H1 (cell line): Measurements from ENCODE around the gene DOHH. TPM values are rescaled to one million over a fixed set of nuclear protein-coding genes. Genes with fewer than 3 reads are reported as not detected.

Experiments
- CTCF ChIA-PET: fragments of 300-600 bp; sonication (Branson Sonifier 250); formaldehyde crosslinking; loops from one replicate; lab custom pipeline; 2021; ENCODE audit not compliant: partially characterized antibody; lab: Charles Lee
- POLR2A ChIA-PET: fragments of 300-600 bp; sonication (Branson Sonifier 250); formaldehyde crosslinking; loops from one replicate; lab custom pipeline; 2021; ENCODE audit warnings: inconsistent platforms; ENCODE audit not compliant: partially characterized antibody; lab: Charles Lee
- DNase-seq, 2 experiments: peaks; one replicate each; pipeline versions ENCODE4 v3.0.0 to v3.0.0-alpha.2; 2010 to 2022; ENCODE audit warnings: low spot score in 2 of 2, low read depth in 1 of 2, mixed read lengths in 1 of 2
- FAIRE-seq: peaks from 2 replicates; lab custom pipeline; 2011; peaks lifted over from hg19 to GRCh38; lab: Jason Lieb, UNC
- H2AFZ ChIP-seq: 2 replicates; pipeline ENCODE4 v1.8.1; 2012; ENCODE audit warnings: low read length, inconsistent platforms
- H2AK5ac ChIP-seq: 2 replicates; pipeline ENCODE4 v1.6.1; 2013; ENCODE audit warnings: low read depth, low read length
- H2BK120ac ChIP-seq: replicated peaks from 2 replicates; pipeline ENCODE3; 2013; ENCODE audit warnings: low read depth, low read length, inconsistent platforms
- H2BK12ac ChIP-seq: 2 replicates; pipeline ENCODE4 v1.6.1; 2013; ENCODE audit warnings: low read depth, low read length
- H2BK15ac ChIP-seq: 2 replicates; pipeline ENCODE4 v1.6.1; 2013; ENCODE audit warnings: low read length
- H2BK20ac ChIP-seq: 2 replicates; pipeline ENCODE4 v1.6.1; 2013; ENCODE audit warnings: low read length
- H2BK5ac ChIP-seq: 2 replicates; pipeline ENCODE4 v1.6.1; 2013; ENCODE audit warnings: low read depth, low read length
- H3K14ac ChIP-seq: 2 replicates; pipeline ENCODE4 v1.6.1; 2013; ENCODE audit warnings: inconsistent platforms; ENCODE audit not compliant: insufficient read length
- H3K18ac ChIP-seq: 2 replicates; pipeline ENCODE4 v1.6.1; 2013; ENCODE audit warnings: low read length; ENCODE audit errors: extremely low read depth
- H3K23ac ChIP-seq: 2 replicates; pipeline ENCODE4 v1.6.1; 2013; ENCODE audit warnings: inconsistent platforms; ENCODE audit not compliant: insufficient read length
- H3K23me2 ChIP-seq: 2 replicates; pipeline ENCODE4 v1.6.1; 2013; ENCODE audit warnings: low read depth, low read length
- H3K27ac ChIP-seq: 2 replicates; pipeline ENCODE4 v1.6.1; 2011; ENCODE audit warnings: low read depth, low read length, inconsistent platforms
- H3K27me3 ChIP-seq, 4 experiments: replicated peaks in 1 of 4; 1 replicate in 1 of 4; 2 replicates in 3 of 4; pipeline versions ENCODE4 v1.6.1 to v1.8.1; 2011 to 2013; ENCODE audit warnings: low read length in 3 of 4, mild to moderate bottlenecking in 3 of 4, inconsistent platforms in 2 of 4, mixed read lengths in 2 of 4, moderate library complexity in 1 of 4; ENCODE audit not compliant: control insufficient read depth in 3 of 4, insufficient read depth in 3 of 4; ENCODE audit errors: extremely low read depth in 1 of 4
- H3K36me3 ChIP-seq, 4 experiments: 2 replicates each; pipeline versions ENCODE4 v1.6.1 to v1.8.1; 2011 to 2013; ENCODE audit warnings: mild to moderate bottlenecking in 4 of 4, low read length in 3 of 4, moderate library complexity in 2 of 4, control low read depth in 1 of 4, inconsistent platforms in 1 of 4; ENCODE audit not compliant: insufficient read depth in 4 of 4, control insufficient read depth in 2 of 4
- H3K4ac ChIP-seq: replicated peaks from 2 replicates; pipeline ENCODE3; 2013; ENCODE audit warnings: low read length, low read depth, mixed read lengths, inconsistent platforms; ENCODE audit not compliant: insufficient read length
- H3K4me1 ChIP-seq, 4 experiments: replicated peaks in 1 of 4; 1 replicate in 1 of 4; 2 replicates in 3 of 4; pipeline versions ENCODE4 v1.6.1 to v1.8.1; 2011 to 2013; ENCODE audit warnings: low read length in 3 of 4, inconsistent platforms in 2 of 4, mixed read lengths in 1 of 4; ENCODE audit not compliant: insufficient read depth in 4 of 4, control insufficient read depth in 3 of 4
- H3K4me2 ChIP-seq, 2 experiments: 2 replicates each; pipeline versions ENCODE4 v1.6.1 to v1.8.1; 2011 to 2013; ENCODE audit warnings: low read depth in 2 of 2, low read length in 2 of 2, control low read depth in 1 of 2, inconsistent platforms in 1 of 2, mild to moderate bottlenecking in 1 of 2; ENCODE audit not compliant: insufficient read depth in 1 of 2
- H3K4me3 ChIP-seq, 4 experiments: fragments of 200-600, 300-600 bp in 1 of 4; sonication (generic), shearing (Covaris generic), sonication (Bioruptor Twin) in 1 of 4; 2 replicates each; pipeline versions ENCODE4 v1.5.1 to v1.8.1; 2011 to 2016; ENCODE audit warnings: low read length in 4 of 4, low read depth in 3 of 4, control low read depth in 2 of 4, inconsistent platforms in 2 of 4, mild to moderate bottlenecking in 2 of 4, mixed read lengths in 1 of 4, moderate library complexity in 1 of 4; ENCODE audit not compliant: insufficient read depth in 2 of 4; ENCODE audit errors: extremely low read depth in 1 of 4
- H3K56ac ChIP-seq: replicated peaks from 2 replicates; pipeline ENCODE3; 2013; ENCODE audit warnings: low read depth, mild to moderate bottlenecking, mixed read lengths, low read length, inconsistent platforms; ENCODE audit not compliant: insufficient read length
- H3K79me1 ChIP-seq: 2 replicates; pipeline ENCODE4 v1.6.1; 2013; ENCODE audit warnings: low read depth, low read length, control low read depth
- H3K79me2 ChIP-seq, 2 experiments: 2 replicates each; pipeline versions ENCODE4 v1.6.1 to v1.8.1; 2012 to 2013; ENCODE audit warnings: low read length in 2 of 2, mild to moderate bottlenecking in 2 of 2, inconsistent platforms in 1 of 2; ENCODE audit not compliant: insufficient read depth in 2 of 2, control insufficient read depth in 1 of 2
- H3K9ac ChIP-seq, 4 experiments: replicated peaks in 1 of 4; 1 replicate in 1 of 4; 2 replicates in 3 of 4; pipeline versions ENCODE4 v1.6.1 to v1.8.1; 2011 to 2013; ENCODE audit warnings: low read depth in 3 of 4, low read length in 3 of 4, control low read depth in 2 of 4, mild to moderate bottlenecking in 2 of 4, moderate library complexity in 2 of 4, inconsistent platforms in 1 of 4; ENCODE audit errors: extremely low read depth in 1 of 4
- H3K9me3 ChIP-seq, 2 experiments: 2 replicates each; pipeline versions ENCODE4 v1.6.1 to v1.8.1; 2012 to 2013; ENCODE audit warnings: mild to moderate bottlenecking in 2 of 2, moderate library complexity in 2 of 2, control low read depth in 1 of 2, inconsistent platforms in 1 of 2, low read depth in 1 of 2, low read length in 1 of 2, mixed read lengths in 1 of 2; ENCODE audit not compliant: insufficient read depth in 2 of 2
- H4K20me1 ChIP-seq, 2 experiments: replicated peaks in 1 of 2; 2 replicates each; pipeline versions ENCODE3 to v1.8.1; 2011 to 2013; ENCODE audit warnings: inconsistent platforms in 2 of 2, low read length in 2 of 2, mild to moderate bottlenecking in 1 of 2; ENCODE audit not compliant: insufficient read depth in 2 of 2, control insufficient read depth in 1 of 2
- H4K5ac ChIP-seq: 2 replicates; pipeline ENCODE4 v1.6.1; 2013; ENCODE audit warnings: low read length, low read depth, mixed read lengths, inconsistent platforms; ENCODE audit not compliant: insufficient read length
- H4K8ac ChIP-seq: 2 replicates; pipeline ENCODE4 v1.8.0; 2013; ENCODE audit warnings: mild to moderate bottlenecking, moderate library complexity, low read length, inconsistent platforms; ENCODE audit not compliant: insufficient read depth; ENCODE audit errors: extremely low read depth
- H4K91ac ChIP-seq: replicated peaks from 2 replicates; pipeline ENCODE3; 2013; ENCODE audit warnings: low read length, mixed read lengths, inconsistent platforms; ENCODE audit not compliant: insufficient read length
- NANOG ChIP-seq: IDR thresholded peaks from 2 replicates; pipeline ENCODE4 v1.6.1; 2011; ENCODE audit warnings: low read length, low read depth, mild to moderate bottlenecking, inconsistent platforms; ENCODE audit not compliant: insufficient read depth, poor library complexity, severe bottlenecking
- RXRA ChIP-seq: IDR thresholded peaks from 2 replicates; pipeline ENCODE4 v1.6.1; 2011; ENCODE audit warnings: low read depth, mild to moderate bottlenecking, low read length, moderate library complexity; ENCODE audit not compliant: insufficient read depth
- SIX5 ChIP-seq: IDR thresholded peaks from 2 replicates; pipeline ENCODE4 v1.6.1; 2011; ENCODE audit warnings: mild to moderate bottlenecking, low read depth, low read length
- WGBS, 2 experiments: shearing (Covaris generic) in 1 of 2; methylation state at CpG; one replicate each; pipeline versions ENCODE4 v1.1.6 to v1.1.7; 2013 to 2015; ENCODE audit warnings: low lambda C conversion rate in 2 of 2, mixed read lengths in 2 of 2, inconsistent platforms in 1 of 2, low coverage in 1 of 2, missing lambda C conversion rate in 1 of 2; ENCODE audit not compliant: insufficient replicate concordance in 2 of 2, insufficient coverage in 1 of 2, insufficient read length in 1 of 2; ENCODE audit errors: extremely low coverage in 1 of 2, missing lambda C conversion rate in 1 of 2; 5-methylcytosine and 5-hydroxymethylcytosine counted together
- polyA plus RNA-seq, 7 experiments: library from polyadenylated mRNA; depleted of rRNA in 3 of 7; stranded (reverse) in 5 of 7; unstranded in 2 of 7; fragments of >200 nt in 5 of 7; fragments of 200-250 nt in 2 of 7; gene quantifications; 1 replicate in 5 of 7; 2 replicates in 1 of 7; 4 replicates in 1 of 7; pipeline versions ENCODE4 v1.2.1 to v1.2.3, GENCODE V29; 2011 to 2013; ENCODE audit warnings: missing spikeins in 2 of 7, mixed read lengths in 2 of 7
- total RNA-seq: library from RNA; stranded (reverse); fragmentation: NEBNext Ultra II Directional; extraction: Animal tissue kit (Norgen Biotek cat#: 25700); gene quantifications from 2 replicates; pipeline ENCODE4 v1.2.1, GENCODE V29; 2021

The DOHH gene
- total and polyA plus RNA-seq, 2 of the 8 experiments (the other 6 are each of a cell fraction or from before 2014, with no cell fraction given) = 7.3 to 17.7 TPM

DNA sequence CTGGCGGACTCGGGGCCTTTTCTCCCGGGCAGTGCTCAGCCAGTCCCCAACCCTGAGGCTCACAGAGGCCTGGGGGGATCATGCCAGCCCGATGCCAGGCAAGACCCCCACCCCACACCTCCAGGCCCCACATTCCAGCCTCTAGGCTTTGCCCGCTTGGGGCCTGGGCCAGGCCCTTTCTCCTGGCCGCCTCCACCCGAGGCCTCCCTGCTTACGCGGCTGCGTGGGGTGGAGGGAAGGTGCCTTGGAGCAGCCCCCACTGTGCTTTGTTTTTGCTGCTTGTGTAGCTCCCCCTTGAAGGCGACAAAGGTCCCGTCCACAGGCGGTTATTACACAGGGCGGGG is 58.5 kb downstream of the DOHH start:
- no peaks in the 10 kb centered on the region for H3K79me2 ChIP-seq
- no peak overlapping the region for H3K18ac ChIP-seq
- WGBS, 2 experiments = 86% methylated on average over 14 of the region's 14 CpGs; no CpG with 5 or more reads in 1 of the 2 experiments

More for the DNA sequence above, 58.5 kb downstream of the DOHH start:
- Histone ChIP-seq H2AFZ (no peak overlapping the region), H4K8ac (peak overlapping the region; percentile 78; the same call in 1 of the 2 replicates), H4K5ac (no peak overlapping the region), H2BK20ac (no peak overlapping the region), H3K27ac (no peak overlapping the region), H3K9me3 (no peaks in the 10 kb centered on the region), H3K4me2 (no peak overlapping the region), H2BK12ac (no peak overlapping the region), H2BK120ac (no peak overlapping the region), H2BK5ac (no peak overlapping the region), H4K20me1 (peaks cover 0 to 5% of the 10 kb centered on the region in 2 experiments), H3K4me1 (peaks cover 3 to 15% (median 10%) of the 10 kb centered on the region in 4 experiments), H3K4me3 (no peak overlapping the region), H3K27me3 (no peaks in the 10 kb centered on the region), H3K79me1 (no peaks in the 10 kb centered on the region), H3K23me2 (peaks cover 2% of the 10 kb centered on the region; the same call in 1 of the 2 replicates), H3K23ac (no peak overlapping the region), H2AK5ac (0 out of 2 replicates have a peak overlapping the region, but pooled peaks have one; percentile 65), H2BK15ac (no peak overlapping the region), H3K9ac (no peak overlapping the region), H3K56ac (no peak overlapping the region), H3K14ac (no peak overlapping the region), H3K4ac (no peak overlapping the region), H4K91ac (no peak overlapping the region), H3K36me3 (no peaks in the 10 kb centered on the region)
- CTCF ChIA-PET = interaction anchor here (0.5 to 3.6 kb wide), 10 partner anchors 10 to 133 kb away, joined by 3 to 17 read pairs (median 6); no protein-coding TSS in a partner anchor
- POLR2A ChIA-PET = interaction anchor here (0.9 to 2.0 kb wide), 3 partner anchors 12 to 101 kb away, joined by 3 to 5 read pairs (median 5); no protein-coding TSS in a partner anchor
- FAIRE-seq = no peak
- TF ChIP-seq NANOG (no peak), RXRA (no peak), SIX5 (no peak)
- no peak for DNase-seq
